ENCODE measurements around the gene GRAMD1A.

The GRAMD1A gene

DNA sequence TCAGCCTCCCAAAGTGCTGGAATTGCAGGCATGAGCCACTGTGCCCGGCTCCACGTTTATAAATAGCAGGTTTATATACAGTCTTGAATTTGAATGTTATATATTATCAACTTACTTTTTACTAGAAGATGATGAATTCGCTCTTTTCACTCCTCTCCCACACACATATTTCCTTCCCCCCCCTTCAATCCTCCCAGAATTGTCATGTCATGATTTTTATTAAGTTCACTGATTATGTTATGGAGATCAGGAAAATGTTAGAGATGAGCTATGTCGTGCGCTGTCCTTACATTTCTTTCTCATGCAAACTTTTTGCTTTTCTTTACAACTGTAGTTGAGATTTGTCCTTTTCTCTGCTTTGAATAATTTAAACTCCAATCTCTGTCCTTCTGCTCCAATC, 17.8 kb upstream of the GRAMD1A start:
- TF ChIP-seq, protein P1, sequence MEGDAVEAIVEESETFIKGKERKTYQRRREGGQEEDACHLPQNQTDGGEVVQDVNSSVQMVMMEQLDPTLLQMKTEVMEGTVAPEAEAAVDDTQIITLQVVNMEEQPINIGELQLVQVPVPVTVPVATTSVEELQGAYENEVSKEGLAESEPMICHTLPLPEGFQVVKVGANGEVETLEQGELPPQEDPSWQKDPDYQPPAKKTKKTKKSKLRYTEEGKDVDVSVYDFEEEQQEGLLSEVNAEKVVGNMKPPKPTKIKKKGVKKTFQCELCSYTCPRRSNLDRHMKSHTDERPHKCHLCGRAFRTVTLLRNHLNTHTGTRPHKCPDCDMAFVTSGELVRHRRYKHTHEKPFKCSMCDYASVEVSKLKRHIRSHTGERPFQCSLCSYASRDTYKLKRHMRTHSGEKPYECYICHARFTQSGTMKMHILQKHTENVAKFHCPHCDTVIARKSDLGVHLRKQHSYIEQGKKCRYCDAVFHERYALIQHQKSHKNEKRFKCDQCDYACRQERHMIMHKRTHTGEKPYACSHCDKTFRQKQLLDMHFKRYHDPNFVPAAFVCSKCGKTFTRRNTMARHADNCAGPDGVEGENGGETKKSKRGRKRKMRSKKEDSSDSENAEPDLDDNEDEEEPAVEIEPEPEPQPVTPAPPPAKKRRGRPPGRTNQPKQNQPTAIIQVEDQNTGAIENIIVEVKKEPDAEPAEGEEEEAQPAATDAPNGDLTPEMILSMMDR (IDR thresholded peaks at IDR 0.05; ENCODE audit: insufficient read depth, low read depth, low read length, missing control alignments): no peak
- no peak for DNase-seq (ENCODE audit: low read depth)
- H3K4me3 ChIP-seq (ENCODE audit: low read length): no peak overlapping the region

GRCh38 chr19:34983786-34984185, 16.3 kb upstream of the GRAMD1A start:
- H3K4me3 ChIP-seq (ENCODE audit: low read length): no peak overlapping the region
- no peak for DNase-seq (ENCODE audit: low read depth)
- TF ChIP-seq, protein P1 (IDR thresholded peaks at IDR 0.05; ENCODE audit: insufficient read depth, low read depth, low read length, missing control alignments): no peak

DNA sequence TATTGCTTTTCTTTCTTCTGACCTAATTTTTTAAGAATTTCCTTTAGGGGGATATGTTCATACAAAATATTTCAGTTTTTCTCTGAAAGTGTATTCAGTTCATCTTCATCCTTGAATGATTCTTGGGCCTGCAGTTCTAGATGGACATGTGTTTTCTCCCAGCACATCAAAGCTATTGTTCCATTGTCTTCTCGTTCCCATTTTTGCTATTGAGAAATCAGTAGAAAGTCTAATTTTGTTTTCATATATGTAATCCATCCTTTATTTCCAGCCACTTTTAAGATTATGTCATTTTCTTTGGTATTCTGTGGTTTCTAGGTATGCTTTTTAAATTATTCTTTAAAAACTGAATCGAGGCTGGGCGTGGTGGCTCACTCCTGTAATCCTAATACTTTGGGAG, 15.8 kb upstream of the GRAMD1A start:
- TF ChIP-seq, protein P1 (IDR thresholded peaks at IDR 0.05; ENCODE audit: insufficient read depth, low read depth, low read length, missing control alignments): no peak
- H3K4me3 ChIP-seq (ENCODE audit: low read length): no peak overlapping the region
- no peak for DNase-seq (ENCODE audit: low read depth)

DNA sequence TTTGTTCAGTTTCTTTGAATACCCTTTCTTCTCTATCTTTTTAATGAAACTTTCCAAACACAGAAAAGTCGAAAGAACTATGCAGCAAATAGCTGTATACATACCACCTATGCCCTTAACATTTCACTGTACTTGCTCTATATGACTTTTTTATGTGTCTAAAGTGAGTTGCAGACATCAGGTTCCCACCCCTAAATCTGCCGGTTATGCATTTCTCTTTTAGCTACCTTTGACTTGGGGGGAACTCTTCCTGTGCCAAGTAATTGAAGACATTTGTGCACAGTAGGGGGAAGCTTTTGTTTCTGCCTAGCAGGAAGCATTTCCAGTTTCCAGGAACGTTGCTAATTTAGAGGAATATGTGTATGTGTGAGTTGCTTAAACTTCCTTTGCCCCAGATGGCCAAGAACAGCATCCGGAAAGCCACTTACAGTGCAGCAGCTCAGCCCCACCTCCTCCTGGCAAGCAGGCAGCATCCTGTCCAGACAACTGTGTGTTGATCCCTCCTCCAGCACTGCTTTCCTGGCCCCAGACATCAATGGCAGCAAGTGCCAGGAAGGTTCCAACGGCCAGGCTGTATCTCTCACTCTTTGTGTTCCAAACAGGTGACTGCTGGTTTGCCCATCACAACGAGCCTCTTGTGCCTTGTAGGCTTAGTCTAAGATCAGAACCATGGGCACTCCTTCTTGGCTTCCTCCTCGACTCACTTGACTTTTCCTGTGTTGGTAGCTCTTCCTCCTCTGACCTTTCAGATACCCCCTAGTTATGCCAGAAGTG, 14.7 kb upstream of the GRAMD1A start:
- TF ChIP-seq, protein P1 (IDR thresholded peaks at IDR 0.05; ENCODE audit: insufficient read depth, low read depth, low read length, missing control alignments): no peak
- peak; percentile 23 for DNase-seq (ENCODE audit: low read depth)
- H3K4me3 ChIP-seq (ENCODE audit: low read length): no peak overlapping the region

DNA sequence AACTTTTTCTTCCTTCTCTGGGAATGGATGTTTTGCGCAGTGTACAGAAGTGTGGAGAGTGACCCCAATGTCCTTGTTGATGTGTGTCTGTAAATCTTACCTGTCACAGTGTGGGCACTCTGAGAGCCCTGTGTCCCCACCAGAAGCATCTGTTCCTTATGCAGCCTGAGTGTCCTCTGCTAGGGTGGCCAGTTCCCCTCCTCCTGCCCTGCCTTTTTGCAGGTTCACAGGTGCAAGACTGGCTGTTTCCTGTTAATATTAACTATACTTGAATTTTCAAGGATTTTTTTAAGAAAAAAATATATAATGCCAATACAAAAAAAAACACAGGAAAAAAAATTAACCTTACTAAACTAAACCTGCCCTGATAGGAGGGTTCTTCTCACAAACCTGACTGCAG, 12.0 kb upstream of the GRAMD1A start:
- no peak overlapping the region for H3K4me3 ChIP-seq (ENCODE audit: low read length)
- TF ChIP-seq, protein P1 (IDR thresholded peaks at IDR 0.05; ENCODE audit: insufficient read depth, low read depth, low read length, missing control alignments): no peak
- DNase-seq (ENCODE audit: low read depth): no peak

- H3K4me3 ChIP-seq (ENCODE audit: low read length): no peak overlapping the region
- no peak for DNase-seq (ENCODE audit: low read depth)
- TF ChIP-seq, protein P1 (IDR thresholded peaks at IDR 0.05; ENCODE audit: insufficient read depth, low read depth, low read length, missing control alignments): no peak
Observed at GRCh38 chr19:34989298-34989697, 10.8 kb upstream of the GRAMD1A start.
